HEK293 (cell line): ENCODE measurements around the gene ANKRD33B.

Experiments
- CTCF ChIA-PET: fragments of 350-600 bp; formaldehyde crosslinking; extraction: SDS; loops from one replicate; lab custom pipeline; 2021; ENCODE audit warnings: antibody characterized with exemption; lab: Yijun Ruan, JAX
- POLR2A ChIA-PET: fragments of 300-600 bp; formaldehyde crosslinking; extraction: SDS; loops from one replicate; lab custom pipeline; 2020; ENCODE audit warnings: antibody characterized with exemption, inconsistent platforms; lab: Yijun Ruan, JAX
- H3K27ac ChIP-seq: fragments of 200-500 bp; sonication (Bioruptor generic); 2 replicates; pipeline ENCODE4 v1.5.1; 2014; ENCODE audit warnings: low read depth, low read length, control low read depth, inconsistent platforms; ENCODE audit errors: extremely low read depth
- H3K36me3 ChIP-seq, 2 experiments: fragments of 200-500 bp in 1 of 2; sonication (Bioruptor generic) in 1 of 2; 1 replicate in 1 of 2; 2 replicates in 1 of 2; pipeline ENCODE4 v1.5.1; 2014 to 2017; ENCODE audit warnings: inconsistent platforms in 2 of 2, low read length in 2 of 2; ENCODE audit not compliant: control insufficient read depth in 2 of 2, insufficient read depth in 1 of 2
- H3K4me1 ChIP-seq: fragments of 200-500 bp; sonication (Bioruptor generic); 2 replicates; pipeline ENCODE4 v1.5.1; 2014; ENCODE audit warnings: mild to moderate bottlenecking, low read length, inconsistent platforms; ENCODE audit not compliant: control insufficient read depth, insufficient read depth
- H3K4me3 ChIP-seq: 2 replicates; pipeline ENCODE4 v1.5.1; 2011; ENCODE audit warnings: low read depth, mild to moderate bottlenecking, control low read depth, low read length, moderate library complexity
- H3K9me3 ChIP-seq: fragments of 200-500 bp; sonication (Bioruptor generic); 2 replicates; pipeline ENCODE4 v1.5.1; 2014; ENCODE audit warnings: low read depth, low read length, inconsistent platforms; ENCODE audit not compliant: control insufficient read depth, insufficient read depth
- ELK4 ChIP-seq: IDR thresholded peaks from 2 replicates; pipeline ENCODE4 v1.6.1; 2011; ENCODE audit warnings: mild to moderate bottlenecking, low read depth, low read length, borderline replicate concordance
- GFI1B ChIP-seq: fragments of 450-650 bp; formaldehyde crosslinking; IDR thresholded peaks from 2 replicates; pipeline ENCODE4 v1.5.1; 2016; ENCODE audit warnings: missing biosample characterization, missing genetic modification characterization
- HOXD13 ChIP-seq: sonication (generic); formaldehyde crosslinking; IDR thresholded peaks from 2 replicates; pipeline ENCODE4 v1.8.0; 2022; ENCODE audit warnings: missing genetic modification reagents, borderline replicate concordance
- PRDM2 ChIP-seq: fragments of 450-650 bp; formaldehyde crosslinking; IDR thresholded peaks from 2 replicates; pipeline ENCODE4 v1.5.1; 2016; ENCODE audit warnings: missing biosample characterization, missing genetic modification characterization, borderline replicate concordance
- PRDM4 ChIP-seq: fragments of 450-650 bp; formaldehyde crosslinking; IDR thresholded peaks from 2 replicates; pipeline ENCODE4 v1.5.1; 2017; ENCODE audit warnings: missing biosample characterization, missing genetic modification characterization
- TCF7L2 ChIP-seq: IDR thresholded peaks from 2 replicates; pipeline ENCODE4 v1.6.1; 2011; ENCODE audit warnings: low read depth, mild to moderate bottlenecking, inconsistent platforms, low read length, moderate library complexity, borderline replicate concordance
- ZFP41 ChIP-seq: fragments of 450-650 bp; formaldehyde crosslinking; IDR thresholded peaks from 2 replicates; pipeline ENCODE4 v1.5.1; 2016; ENCODE audit warnings: missing biosample characterization, missing genetic modification characterization, borderline replicate concordance
- ZFP69B ChIP-seq: fragments of 450-650 bp; formaldehyde crosslinking; IDR thresholded peaks from 2 replicates; pipeline ENCODE4 v1.5.1; 2016; ENCODE audit warnings: missing biosample characterization, missing genetic modification characterization
- ZIC2 ChIP-seq: fragments of 450-650 bp; formaldehyde crosslinking; IDR thresholded peaks from 2 replicates; pipeline ENCODE4 v1.5.1; 2016; ENCODE audit warnings: missing biosample characterization, missing genetic modification characterization
- ZNF121 ChIP-seq: fragments of 450-650 bp; formaldehyde crosslinking; IDR thresholded peaks from 2 replicates; pipeline ENCODE4 v1.5.1; 2016; ENCODE audit warnings: missing biosample characterization, missing genetic modification characterization
- ZNF16 ChIP-seq: fragments of 450-650 bp; formaldehyde crosslinking; IDR thresholded peaks from 2 replicates; pipeline ENCODE4 v1.5.1; 2016; ENCODE audit warnings: low read depth, missing biosample characterization, missing genetic modification characterization
- ZNF221 ChIP-seq: fragments of 450-650 bp; formaldehyde crosslinking; IDR thresholded peaks from 2 replicates; pipeline ENCODE4 v1.5.1; 2017; ENCODE audit warnings: missing biosample characterization, missing genetic modification characterization, borderline replicate concordance
- ZNF366 ChIP-seq: fragments of 450-650 bp; formaldehyde crosslinking; conservative IDR thresholded peaks from 2 replicates; pipeline ENCODE4 v1.5.1; 2016; ENCODE audit warnings: missing biosample characterization, missing genetic modification characterization
- ZNF629 ChIP-seq: fragments of 450-650 bp; formaldehyde crosslinking; IDR thresholded peaks from 2 replicates; pipeline ENCODE4 v1.5.1; 2017; ENCODE audit warnings: missing biosample characterization, missing genetic modification characterization
- ZNF837 ChIP-seq: fragments of 450-650 bp; formaldehyde crosslinking; IDR thresholded peaks from 2 replicates; pipeline ENCODE4 v1.5.1; 2016; ENCODE audit warnings: missing biosample characterization, missing genetic modification characterization
- ZXDB ChIP-seq: fragments of 450-650 bp; formaldehyde crosslinking; IDR thresholded peaks from 2 replicates; pipeline ENCODE4 v1.5.1; 2016; ENCODE audit warnings: missing biosample characterization, missing genetic modification characterization
- TF ChIP-seq, protein P1 (sequence below): fragments of 450-650 bp; formaldehyde crosslinking; IDR thresholded peaks from 2 replicates; pipeline ENCODE4 v1.5.1; 2016; ENCODE audit warnings: missing biosample characterization, missing genetic modification characterization
- TF ChIP-seq, protein P2 (sequence below): fragments of 450-650 bp; formaldehyde crosslinking; IDR thresholded peaks from 2 replicates; pipeline ENCODE4 v1.5.1; 2016; ENCODE audit warnings: missing biosample characterization, missing genetic modification characterization

ANKRD33B gene

DNA sequence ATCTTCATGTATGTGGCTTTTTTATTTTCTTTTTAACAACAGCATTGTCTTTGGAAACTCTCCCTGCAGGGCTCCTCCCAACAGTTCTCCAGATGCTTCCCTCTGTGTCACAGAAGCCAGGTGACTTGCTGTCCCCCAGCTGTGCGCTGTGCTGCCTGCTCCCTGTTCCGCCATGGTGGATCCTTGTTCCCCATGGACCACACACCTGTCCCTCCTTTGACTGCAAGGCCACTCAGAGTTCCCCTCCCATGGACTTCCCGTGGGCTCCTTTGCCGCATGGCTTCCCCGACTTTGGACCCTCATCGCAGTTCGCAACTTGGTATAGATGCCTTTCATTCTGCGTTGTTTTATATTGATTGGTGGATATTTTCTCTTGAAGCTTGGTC, 18.6 kb downstream of the ANKRD33B start:
- CTCF ChIA-PET: interaction anchor here (0.6 kb wide), 1 partner anchor 15 kb away, joined by 3 read pairs; no protein-coding TSS in a partner anchor
- H3K4me1 ChIP-seq: peaks cover 19% of the 10 kb centered on the region
- TF ChIP-seq ZNF366 (no peak), ZFP41 (tag by site-specific recombination) (no peak), HOXD13 (CRISPR knock-in tag) (no peak), ZNF16 (tag by site-specific recombination) (no peak), ZNF221 (tag by site-specific recombination) (no peak), ELK4 (no peak), GFI1B (no peak), PRDM4 (tag by site-specific recombination) (no peak), ZNF121 (tag by site-specific recombination) (no peak)
- no peaks in the 10 kb centered on the region for H3K9me3 ChIP-seq
- H3K36me3 ChIP-seq: no peaks in the 10 kb centered on the region
- no peak overlapping the region for H3K4me3 ChIP-seq
- POLR2A ChIA-PET: no interaction called here
- H3K27ac ChIP-seq: no peak overlapping the region

DNA sequence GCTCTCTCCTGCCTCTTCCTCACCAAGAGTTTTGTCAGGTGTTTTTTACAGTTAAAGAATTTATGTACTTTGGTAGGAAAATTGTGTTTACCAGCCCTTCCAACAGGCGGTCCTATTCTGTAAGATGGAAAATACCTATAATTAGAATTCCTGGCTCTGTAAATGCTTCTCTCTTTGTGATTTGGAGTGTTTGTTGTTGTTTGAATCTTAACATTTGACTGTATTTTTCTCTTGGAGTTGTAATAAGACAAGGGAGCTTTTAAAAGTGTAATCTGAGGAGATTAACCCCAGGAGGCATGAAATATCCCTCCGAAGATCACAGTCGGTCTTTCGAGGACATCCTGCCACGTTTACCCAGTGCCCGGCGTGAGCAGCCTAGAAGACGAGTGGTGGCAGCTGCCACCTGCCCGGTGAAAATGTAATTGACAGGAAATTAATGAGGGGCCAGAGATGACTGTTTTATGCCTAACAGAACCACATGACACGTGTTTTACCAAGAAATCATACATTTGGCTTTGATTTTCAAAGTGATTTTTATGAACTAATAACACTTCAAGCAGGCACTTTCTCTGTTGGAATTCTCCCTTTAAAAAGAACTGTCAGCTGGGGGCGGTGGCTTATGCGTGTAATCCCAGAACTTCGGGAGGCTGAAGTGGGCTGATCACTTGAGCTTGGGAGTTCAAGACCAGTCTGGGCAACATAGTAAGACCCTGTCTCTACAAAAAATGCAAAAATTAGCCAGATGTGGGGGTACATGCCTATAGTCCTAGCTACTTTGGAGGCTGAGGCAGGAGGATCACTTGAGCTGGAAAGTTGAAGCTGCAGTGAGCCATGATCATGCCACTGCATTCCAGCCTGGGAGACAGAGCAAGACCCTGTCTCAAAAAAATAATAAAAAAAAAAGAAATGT, 20.0 kb downstream of the ANKRD33B start:
- Histone ChIP-seq H3K36me3 (no peaks in the 10 kb centered on the region), H3K27ac (peak overlapping the region; percentile 43; the same call in 1 of the 2 replicates), H3K4me3 (no peak overlapping the region), H3K9me3 (no peaks in the 10 kb centered on the region), H3K4me1 (peaks cover 19% of the 10 kb centered on the region)
- ChIA-PET POLR2A (interaction anchor here (0.7 kb wide), 1 partner anchor 17 kb away, joined by 3 read pairs; no protein-coding TSS in a partner anchor), CTCF (interaction anchor here (0.6 to 1.1 kb wide), 5 partner anchors 41 to 282 kb away, joined by 3 to 4 read pairs (median 4); no protein-coding TSS in a partner anchor)
- no peak for TF ChIP-seq ZNF837 (tag by site-specific recombination)
- TF ChIP-seq PRDM4 (tag by site-specific recombination): peak; percentile 46; the same call in 1 of the 2 replicates
- TF ChIP-seq, protein P1, sequence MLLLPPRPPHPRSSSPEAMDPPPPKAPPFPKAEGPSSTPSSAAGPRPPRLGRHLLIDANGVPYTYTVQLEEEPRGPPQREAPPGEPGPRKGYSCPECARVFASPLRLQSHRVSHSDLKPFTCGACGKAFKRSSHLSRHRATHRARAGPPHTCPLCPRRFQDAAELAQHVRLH (tag by site-specific recombination): peak; percentile 16; the same call in 1 of the 2 replicates
- TF ChIP-seq TCF7L2: peak; percentile 70; the same call in 1 of the 2 replicates
- TF ChIP-seq, protein P2, sequence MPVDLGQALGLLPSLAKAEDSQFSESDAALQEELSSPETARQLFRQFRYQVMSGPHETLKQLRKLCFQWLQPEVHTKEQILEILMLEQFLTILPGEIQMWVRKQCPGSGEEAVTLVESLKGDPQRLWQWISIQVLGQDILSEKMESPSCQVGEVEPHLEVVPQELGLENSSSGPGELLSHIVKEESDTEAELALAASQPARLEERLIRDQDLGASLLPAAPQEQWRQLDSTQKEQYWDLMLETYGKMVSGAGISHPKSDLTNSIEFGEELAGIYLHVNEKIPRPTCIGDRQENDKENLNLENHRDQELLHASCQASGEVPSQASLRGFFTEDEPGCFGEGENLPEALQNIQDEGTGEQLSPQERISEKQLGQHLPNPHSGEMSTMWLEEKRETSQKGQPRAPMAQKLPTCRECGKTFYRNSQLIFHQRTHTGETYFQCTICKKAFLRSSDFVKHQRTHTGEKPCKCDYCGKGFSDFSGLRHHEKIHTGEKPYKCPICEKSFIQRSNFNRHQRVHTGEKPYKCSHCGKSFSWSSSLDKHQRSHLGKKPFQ (tag by site-specific recombination): 0 out of 2 replicates have a peak, but pooled peaks have one; percentile 9
- no peak for TF ChIP-seq PRDM2 (tag by site-specific recombination)
- TF ChIP-seq ZXDB (tag by site-specific recombination): peak; percentile 24; the same call in 1 of the 2 replicates
- 0 out of 2 replicates have a peak, but pooled peaks have one; percentile 35 for TF ChIP-seq ZFP69B (tag by site-specific recombination)
- 0 out of 2 replicates have a peak, but pooled peaks have one; percentile 18 for TF ChIP-seq ZNF629 (tag by site-specific recombination)
- peak; percentile 98 for TF ChIP-seq ZIC2
